ENCODE measurements around the gene IPO11. TPM values are rescaled to one million over a fixed set of nuclear protein-coding genes. Genes with fewer than 3 reads are reported as not detected.

IPO11 gene
- total RNA-seq, 1 donor from 2014 or later, result 11.8 TPM

GRCh38 chr5:62603934-62604333 is 191.4 kb downstream of the IPO11 start:
- no peaks in the 10 kb centered on the region for H3K36me3 ChIP-seq
- H3K27me3 ChIP-seq, result no peaks in the 10 kb centered on the region
- no peaks in the 10 kb centered on the region for H3K9me3 ChIP-seq
- intact Hi-C loops (cut with DNase I), result no loop called here
- no peak overlapping the region for H3K27ac ChIP-seq
- no peak for TF ChIP-seq CTCF (IDR thresholded peaks at IDR 0.05)
- H3K4me3 ChIP-seq, result no peak overlapping the region
- no peaks in the 10 kb centered on the region for H3K4me1 ChIP-seq
- no peak for DNase-seq (ENCODE audit: low spot score in 2 of 2)

DNA sequence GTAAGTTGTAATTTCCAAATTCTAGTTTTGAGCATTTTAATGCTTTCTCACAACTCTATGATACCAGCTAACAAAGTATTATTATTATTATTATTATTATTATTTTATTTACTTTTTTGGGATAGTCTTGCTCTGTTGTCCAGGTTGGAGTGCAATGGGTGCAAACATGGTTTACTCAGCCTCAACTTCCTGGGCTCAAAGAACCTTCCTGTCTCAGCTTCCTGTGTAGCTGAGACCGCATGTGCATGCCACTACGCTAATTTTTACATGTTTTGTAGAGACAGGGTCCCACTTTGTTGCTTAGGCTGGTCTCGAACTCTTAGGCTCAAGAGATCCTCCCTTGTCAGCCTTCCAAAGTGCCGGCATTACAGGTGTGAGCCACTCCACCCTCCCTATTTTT is 193.1 kb downstream of the IPO11 start:
- DNase-seq (ENCODE audit: low spot score in 2 of 2), result no peak
- H3K4me3 ChIP-seq, result no peak overlapping the region
- intact Hi-C loops (cut with DNase I), result no loop called here
- H3K4me1 ChIP-seq, result no peaks in the 10 kb centered on the region
- no peak for TF ChIP-seq CTCF (IDR thresholded peaks at IDR 0.05)
- H3K36me3 ChIP-seq, result no peaks in the 10 kb centered on the region
- no peaks in the 10 kb centered on the region for H3K9me3 ChIP-seq
- no peaks in the 10 kb centered on the region for H3K27me3 ChIP-seq
- H3K27ac ChIP-seq, result no peak overlapping the region

DNA sequence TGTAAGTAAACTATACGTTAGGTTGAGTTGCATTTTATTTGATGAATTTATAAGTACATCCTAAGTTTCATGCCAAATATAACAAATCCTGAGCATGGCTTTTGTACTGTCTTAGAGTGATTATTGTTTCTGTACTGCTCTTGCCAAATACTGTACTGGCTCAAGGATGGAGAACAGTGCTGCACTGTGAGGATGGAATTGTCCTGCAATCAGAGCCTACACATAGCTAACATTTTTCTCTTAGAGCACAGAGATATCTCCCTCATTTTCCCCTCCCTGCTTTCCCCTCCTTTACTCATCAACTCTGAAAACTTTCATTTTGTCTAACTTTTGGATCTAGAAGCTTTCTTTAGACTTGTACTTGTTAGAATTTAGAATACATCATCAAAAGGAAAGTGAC is 194.3 kb downstream of the IPO11 start:
- no peak overlapping the region for H3K4me3 ChIP-seq
- no peaks in the 10 kb centered on the region for H3K4me1 ChIP-seq
- H3K36me3 ChIP-seq, result no peaks in the 10 kb centered on the region
- DNase-seq (ENCODE audit: low spot score in 2 of 2), result no peak
- no peak for TF ChIP-seq CTCF (IDR thresholded peaks at IDR 0.05)
- no peaks in the 10 kb centered on the region for H3K9me3 ChIP-seq
- no peaks in the 10 kb centered on the region for H3K27me3 ChIP-seq
- intact Hi-C loops (cut with DNase I), result no loop called here
- H3K27ac ChIP-seq, result no peak overlapping the region

DNA sequence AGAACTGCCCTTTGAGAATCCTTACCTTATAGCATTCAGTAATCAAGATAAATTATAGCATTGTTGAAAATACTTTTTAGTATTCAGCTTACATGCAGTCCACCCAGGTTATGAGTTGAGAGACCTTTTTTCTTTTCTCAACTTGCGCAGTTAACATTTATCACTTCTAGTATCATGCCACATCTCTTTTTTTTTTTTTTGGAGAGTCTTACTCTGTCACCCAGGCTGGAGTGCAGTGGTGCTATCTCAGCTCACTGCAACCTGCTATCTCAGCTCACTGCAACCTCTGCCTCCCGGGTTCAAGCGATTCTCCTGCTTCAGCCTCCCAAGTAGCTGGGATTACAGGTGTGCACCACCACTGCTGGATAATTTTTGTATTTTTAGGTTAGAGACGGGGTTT is 195.1 kb downstream of the IPO11 start:
- intact Hi-C loops (cut with DNase I), result no loop called here
- no peak overlapping the region for H3K4me3 ChIP-seq
- no peak for TF ChIP-seq CTCF (IDR thresholded peaks at IDR 0.05)
- H3K27me3 ChIP-seq, result no peaks in the 10 kb centered on the region
- no peak overlapping the region for H3K27ac ChIP-seq
- DNase-seq (ENCODE audit: low spot score in 2 of 2), result no peak
- H3K4me1 ChIP-seq, result no peaks in the 10 kb centered on the region
- H3K36me3 ChIP-seq, result no peaks in the 10 kb centered on the region
- H3K9me3 ChIP-seq, result no peaks in the 10 kb centered on the region

DNA sequence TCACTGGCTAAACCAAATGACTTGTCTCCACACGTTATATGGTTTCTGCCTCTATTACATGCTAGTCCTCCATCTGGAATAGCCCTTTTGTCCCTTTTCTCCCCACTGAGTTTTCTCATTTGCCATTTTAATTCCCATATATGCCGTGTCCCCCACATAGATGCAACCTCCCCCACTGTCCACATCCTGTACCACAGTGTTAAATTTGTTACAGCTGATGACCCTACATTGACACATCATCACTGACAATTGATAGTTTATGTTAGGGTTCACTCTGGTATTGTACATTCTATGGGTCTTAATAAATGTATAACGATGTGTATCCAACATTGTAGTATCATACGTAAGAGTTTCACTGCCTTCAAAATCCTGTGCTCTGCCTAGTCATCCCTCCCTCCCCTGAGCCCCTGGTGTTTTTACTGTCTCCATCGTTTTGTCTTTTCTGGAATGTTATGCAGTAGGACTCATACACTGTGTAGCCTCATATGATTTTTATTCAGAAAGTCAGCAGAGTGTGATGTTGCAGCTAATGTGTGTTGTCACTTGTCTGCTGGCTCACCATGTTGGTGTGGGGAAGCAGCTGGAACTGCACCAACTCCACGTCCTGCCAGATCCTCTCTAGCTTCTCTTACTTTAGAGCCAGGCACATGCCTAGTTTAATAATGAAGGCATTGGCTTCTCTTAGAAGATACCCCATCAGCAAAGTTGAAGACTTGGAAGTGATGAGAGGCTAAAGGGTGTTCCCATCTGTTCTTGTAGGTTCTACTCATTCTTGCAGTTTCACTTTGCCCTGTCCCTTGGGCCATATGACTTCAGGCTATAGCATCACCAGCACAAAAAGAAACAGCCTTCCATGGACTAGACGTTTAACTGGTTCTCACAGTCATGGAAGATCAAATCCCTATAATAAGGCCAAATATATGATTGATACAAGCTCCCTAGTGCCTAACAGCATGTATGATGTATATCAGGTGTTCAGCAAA is 196.3 kb downstream of the IPO11 start:
- intact Hi-C loops (cut with DNase I), result no loop called here
- no peak for DNase-seq (ENCODE audit: low spot score in 2 of 2)
- no peaks in the 10 kb centered on the region for H3K27me3 ChIP-seq
- H3K27ac ChIP-seq, result no peak overlapping the region
- no peaks in the 10 kb centered on the region for H3K4me1 ChIP-seq
- TF ChIP-seq CTCF (IDR thresholded peaks at IDR 0.05), result no peak
- H3K4me3 ChIP-seq, result no peak overlapping the region
- H3K36me3 ChIP-seq, result no peaks in the 10 kb centered on the region
- no peaks in the 10 kb centered on the region for H3K9me3 ChIP-seq
